Osteocyte (in vitro differentiated cells): Measurements from ENCODE around the gene TCIRG1. TPM values are rescaled to one million over a fixed set of nuclear protein-coding genes. Genes with fewer than 3 reads are reported as not detected.

Experiments
- DNase-seq: peaks from one replicate; pipeline ENCODE4 v3.0.0; 2021; ENCODE audit warnings: mixed read lengths; ENCODE audit not compliant: unreplicated experiment; ENCODE audit errors: extremely low spot score
- H3K27ac Mint-ChIP-seq: one replicate; pipeline ENCODE4 v1.8.0; 2021; ENCODE audit warnings: mild to moderate bottlenecking, mixed read lengths; ENCODE audit not compliant: unreplicated experiment
- H3K27me3 Mint-ChIP-seq: one replicate; pipeline ENCODE4 v1.8.0; 2021; ENCODE audit warnings: mixed read lengths; ENCODE audit not compliant: unreplicated experiment
- H3K36me3 Mint-ChIP-seq: one replicate; pipeline ENCODE4 v1.8.0; 2021; ENCODE audit warnings: mixed read lengths; ENCODE audit not compliant: unreplicated experiment
- H3K4me1 Mint-ChIP-seq: one replicate; pipeline ENCODE4 v1.8.0; 2021; ENCODE audit warnings: mixed read lengths; ENCODE audit not compliant: unreplicated experiment
- H3K4me3 Mint-ChIP-seq: one replicate; pipeline ENCODE4 v1.8.0; 2021; ENCODE audit warnings: mild to moderate bottlenecking, moderate library complexity, mixed read lengths; ENCODE audit not compliant: unreplicated experiment
- H3K9me3 Mint-ChIP-seq: one replicate; pipeline ENCODE4 v1.8.0; 2021; ENCODE audit warnings: mixed read lengths; ENCODE audit not compliant: unreplicated experiment
- CTCF ChIP-seq: fragments of 200-600 bp; sonication (generic); IDR thresholded peaks from 2 replicates; pipeline ENCODE4 v1.5.0; 2021; ENCODE audit warnings: antibody characterized with exemption, mild to moderate bottlenecking, moderate library complexity
- total RNA-seq: library from RNA; stranded (reverse); gene quantifications from 2 replicates; pipeline ENCODE4 v1.2.1, GENCODE V29; 2021

The TCIRG1 gene
- total RNA-seq, 1 donor from 2014 or later, result 53.0 TPM

GRCh38 chr11:67996051-67996450 is 42.8 kb upstream of the TCIRG1 start:
- no peaks in the 10 kb centered on the region for H3K9me3 Mint-ChIP-seq
- H3K4me3 Mint-ChIP-seq, result no peak overlapping the region
- H3K27me3 Mint-ChIP-seq, result peaks cover 3% of the 10 kb centered on the region
- TF ChIP-seq CTCF, result no peak
- H3K36me3 Mint-ChIP-seq, result no peaks in the 10 kb centered on the region
- DNase-seq, result no peak
- H3K27ac Mint-ChIP-seq, result no peak overlapping the region
- H3K4me1 Mint-ChIP-seq, result peaks cover 6% of the 10 kb centered on the region

GRCh38 chr11:67996622-67997474 is 42.0 kb upstream of the TCIRG1 start:
- no peak for TF ChIP-seq CTCF
- H3K9me3 Mint-ChIP-seq, result no peaks in the 10 kb centered on the region
- peaks cover 2% of the 10 kb centered on the region for H3K27me3 Mint-ChIP-seq
- H3K27ac Mint-ChIP-seq, result no peak overlapping the region
- peaks cover 4% of the 10 kb centered on the region for H3K4me1 Mint-ChIP-seq
- H3K4me3 Mint-ChIP-seq, result no peak overlapping the region
- H3K36me3 Mint-ChIP-seq, result no peaks in the 10 kb centered on the region
- no peak for DNase-seq

GRCh38 chr11:67997475-67997921 is 41.3 kb upstream of the TCIRG1 start:
- Mint-ChIP-seq H3K36me3 (no peaks in the 10 kb centered on the region), H3K4me3 (no peak overlapping the region), H3K27ac (no peak overlapping the region), H3K4me1 (peaks cover 5% of the 10 kb centered on the region), H3K27me3 (no peaks in the 10 kb centered on the region), H3K9me3 (no peaks in the 10 kb centered on the region)
- TF ChIP-seq CTCF, result no peak
- no peak for DNase-seq

GRCh38 chr11:67998150-67999045 is 40.4 kb upstream of the TCIRG1 start:
- Mint-ChIP-seq H3K4me1 (peaks cover 11% of the 10 kb centered on the region), H3K4me3 (no peak overlapping the region), H3K27me3 (no peaks in the 10 kb centered on the region), H3K9me3 (no peaks in the 10 kb centered on the region), H3K36me3 (no peaks in the 10 kb centered on the region), H3K27ac (no peak overlapping the region)
- no peak for DNase-seq
- no peak for TF ChIP-seq CTCF

GRCh38 chr11:67999201-67999629 is 39.6 kb upstream of the TCIRG1 start:
- peaks cover 14% of the 10 kb centered on the region for H3K4me1 Mint-ChIP-seq
- no peak overlapping the region for H3K27ac Mint-ChIP-seq
- DNase-seq, result no peak
- H3K4me3 Mint-ChIP-seq, result no peak overlapping the region
- H3K9me3 Mint-ChIP-seq, result no peaks in the 10 kb centered on the region
- TF ChIP-seq CTCF, result no peak
- no peaks in the 10 kb centered on the region for H3K27me3 Mint-ChIP-seq
- H3K36me3 Mint-ChIP-seq, result no peaks in the 10 kb centered on the region
